Smooth muscle cell (in vitro differentiated cells): ENCODE results near the gene FAM118B. TPM values are rescaled to one million over a fixed set of nuclear protein-coding genes. Genes with fewer than 3 reads are reported as not detected.
A peak's percentile ranks its signal among the peaks of the same experiment; 100 is the strongest.

Experiments
- DNase-seq: peaks from one replicate; lab custom pipeline; 2025; ENCODE audit not compliant: unreplicated experiment; lab: John Stamatoyannopoulos, UW
- H2AFZ ChIP-seq: fragments of 200-600 bp; sonication (generic); 2 replicates; pipeline ENCODE4 v1.6.0; 2016; ENCODE audit warnings: antibody characterized with exemption, low read depth, mild to moderate bottlenecking
- H3F3A ChIP-seq: fragments of 200-600 bp; sonication (generic); 2 replicates; pipeline ENCODE4 v1.6.0; 2017; ENCODE audit warnings: antibody characterized with exemption, low read depth
- H3K27ac ChIP-seq: fragments of 200-600 bp; sonication (generic); 2 replicates; pipeline ENCODE4 v1.5.1; 2016; ENCODE audit warnings: low read depth, mild to moderate bottlenecking
- H3K27me3 ChIP-seq: fragments of 200-600 bp; sonication (generic); 2 replicates; pipeline ENCODE4 v1.6.1; 2016; ENCODE audit warnings: low read depth, mild to moderate bottlenecking
- H3K36me3 ChIP-seq: fragments of 200-600 bp; sonication (generic); 2 replicates; pipeline ENCODE4 v1.5.1; 2016; ENCODE audit warnings: low read depth
- H3K4me1 ChIP-seq: fragments of 200-600 bp; sonication (generic); 2 replicates; pipeline ENCODE4 v1.5.1; 2016; ENCODE audit warnings: low read depth
- H3K4me2 ChIP-seq: fragments of 200-600 bp; sonication (generic); 2 replicates; pipeline ENCODE4 v1.6.0; 2016; ENCODE audit warnings: mild to moderate bottlenecking
- H3K4me3 ChIP-seq: fragments of 200-600 bp; sonication (generic); 2 replicates; pipeline ENCODE4 v1.5.1; 2016; ENCODE audit warnings: mild to moderate bottlenecking
- H3K79me2 ChIP-seq: fragments of 200-600 bp; sonication (generic); 2 replicates; pipeline ENCODE4 v1.6.0; 2016; ENCODE audit warnings: low read depth, mild to moderate bottlenecking
- H3K9ac ChIP-seq: fragments of 200-600 bp; sonication (generic); 2 replicates; pipeline ENCODE4 v1.6.0; 2016; ENCODE audit warnings: low read depth
- H3K9me3 ChIP-seq: fragments of 200-600 bp; sonication (generic); replicated peaks from 2 replicates; pipeline ENCODE4 v1.5.1; 2016; ENCODE audit warnings: low read depth
- H4K20me1 ChIP-seq: fragments of 200-600 bp; sonication (generic); 2 replicates; pipeline ENCODE4 v1.6.0; 2016; ENCODE audit warnings: low read depth
- CTCF ChIP-seq: fragments of 200-600 bp; sonication (generic); IDR thresholded peaks from 2 replicates; pipeline ENCODE4 v1.5.1; 2017; ENCODE audit warnings: borderline replicate concordance, mild to moderate bottlenecking, antibody characterized with exemption; ENCODE audit not compliant: insufficient read depth, poor library complexity, severe bottlenecking
- WGBS: methylation state at CpG from one replicate; pipeline ENCODE4 v1.1.7; 2016; ENCODE audit warnings: low lambda C conversion rate; 5-methylcytosine and 5-hydroxymethylcytosine counted together
- polyA plus RNA-seq: library from polyadenylated mRNA; unstranded; fragments of >200 nt; fragmentation: Nextera tagmentation; extraction: Ambion mirVana; gene quantifications from 2 replicates; pipeline ENCODE4 v1.2.1, GENCODE V29; 2016
- total RNA-seq: library from RNA; depleted of rRNA; stranded (reverse); fragments of >200 nt; gene quantifications from 2 replicates; pipeline ENCODE4 v1.2.3, GENCODE V29; 2014

Gene FAM118B
- total and polyA plus RNA-seq, 2 experiments from 2014 or later, result 14.3 to 26.1 TPM

DNA sequence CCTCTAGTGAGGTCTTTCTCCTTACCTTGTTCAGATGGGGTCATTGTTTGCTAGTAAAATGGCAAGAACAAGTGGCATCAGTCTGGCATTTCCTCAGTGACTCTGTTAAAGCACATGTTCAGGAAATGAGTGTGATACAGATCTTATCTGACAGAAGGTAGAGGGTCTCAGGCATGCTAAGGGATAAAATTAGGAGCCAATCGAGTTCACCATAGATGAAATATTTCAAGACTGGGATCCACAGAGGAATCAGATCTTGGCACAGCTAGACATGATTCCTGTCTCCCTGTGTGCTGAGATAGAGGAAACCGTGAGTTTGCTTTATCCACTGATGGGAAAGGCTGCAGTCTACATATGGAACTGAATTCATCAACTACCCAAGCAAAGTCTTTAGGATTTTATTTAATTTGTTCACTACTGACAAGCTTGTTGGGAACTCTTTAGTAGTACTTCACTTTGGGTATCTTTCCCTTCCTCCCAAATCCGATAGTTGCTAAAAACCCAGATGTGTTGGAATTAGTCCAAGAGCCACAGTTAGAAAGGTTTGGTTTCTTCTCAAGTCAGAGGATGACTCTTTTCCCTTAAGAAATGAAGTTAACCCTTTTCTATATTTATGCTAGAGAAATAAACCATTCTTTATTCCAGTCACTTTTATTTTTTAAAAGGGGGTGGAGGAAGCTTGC is 18.4 kb downstream of the FAM118B start:
- peaks cover 47% of the 10 kb centered on the region for H4K20me1 ChIP-seq
- peaks cover 14% of the 10 kb centered on the region for H3K79me2 ChIP-seq
- no peak for TF ChIP-seq CTCF
- H3K27me3 ChIP-seq, result no peaks in the 10 kb centered on the region
- DNase-seq, result no peak
- WGBS, result 83% methylated on average over 3 of the region's 3 CpGs
- no peak overlapping the region for H3K9ac ChIP-seq
- H3K4me1 ChIP-seq, result no peaks in the 10 kb centered on the region
- no peak overlapping the region for H3K4me2 ChIP-seq
- H3K9me3 ChIP-seq, result no peaks in the 10 kb centered on the region
- no peak overlapping the region for H3K27ac ChIP-seq
- H3F3A ChIP-seq, result no peaks in the 10 kb centered on the region
- no peak overlapping the region for H2AFZ ChIP-seq
- H3K4me3 ChIP-seq, result no peak overlapping the region
- no peaks in the 10 kb centered on the region for H3K36me3 ChIP-seq

- 84% methylated on average over 6 of the region's 6 CpGs for WGBS
- no peaks in the 10 kb centered on the region for H3F3A ChIP-seq
- no peak overlapping the region for H3K9ac ChIP-seq
- no peak for TF ChIP-seq CTCF
- DNase-seq, result no peak
- no peak overlapping the region for H3K27ac ChIP-seq
- H3K4me1 ChIP-seq, result no peaks in the 10 kb centered on the region
- H3K79me2 ChIP-seq, result peaks cover 14% of the 10 kb centered on the region
- H4K20me1 ChIP-seq, result peaks cover 42% of the 10 kb centered on the region
- H3K4me2 ChIP-seq, result no peak overlapping the region
- no peak overlapping the region for H3K4me3 ChIP-seq
- peaks cover 3% of the 10 kb centered on the region for H3K36me3 ChIP-seq
- H3K27me3 ChIP-seq, result no peaks in the 10 kb centered on the region
- H3K9me3 ChIP-seq, result no peaks in the 10 kb centered on the region
- H2AFZ ChIP-seq, result no peak overlapping the region
These were observed 20.3 kb downstream of the FAM118B start for GRCh38 chr11:126231725-126232459.

GRCh38 chr11:126232683-126233082 is 21.1 kb downstream of the FAM118B start:
- Histone ChIP-seq H2AFZ (no peak overlapping the region), H3K79me2 (peaks cover 10% of the 10 kb centered on the region), H4K20me1 (peaks cover 34% of the 10 kb centered on the region), H3K4me2 (no peak overlapping the region), H3F3A (no peaks in the 10 kb centered on the region), H3K9ac (no peak overlapping the region), H3K4me3 (no peak overlapping the region), H3K4me1 (no peaks in the 10 kb centered on the region), H3K27me3 (no peaks in the 10 kb centered on the region), H3K9me3 (no peaks in the 10 kb centered on the region), H3K27ac (no peak overlapping the region), H3K36me3 (peaks cover 3% of the 10 kb centered on the region)
- no peak for TF ChIP-seq CTCF
- 94% methylated on average over 3 of the region's 3 CpGs for WGBS
- DNase-seq, result no peak

- Histone ChIP-seq H3K4me3 (no peak overlapping the region), H3K27ac (peak overlapping the region; percentile 52), H3K4me1 (no peaks in the 10 kb centered on the region), H2AFZ (no peak overlapping the region), H3K36me3 (peaks cover 3% of the 10 kb centered on the region), H3K79me2 (peaks cover 4% of the 10 kb centered on the region), H4K20me1 (peaks cover 28% of the 10 kb centered on the region), H3K27me3 (no peaks in the 10 kb centered on the region), H3K9ac (no peak overlapping the region), H3K9me3 (no peaks in the 10 kb centered on the region), H3F3A (no peaks in the 10 kb centered on the region), H3K4me2 (no peak overlapping the region)
- WGBS, result 89% methylated on average over 4 of the region's 4 CpGs
- no peak for TF ChIP-seq CTCF
- DNase-seq, result no peak
These were observed 21.8 kb downstream of the FAM118B start for GRCh38 chr11:126233391-126233790.
